C4-2B (cell line): ENCODE measurements around the gene TMEM222.

ENCODE experiments used
- ZFX ChIP-seq: fragments of 450-650 bp; IDR thresholded peaks from 2 replicates; pipeline ENCODE4 v1.6.1; 2017
- TF ChIP-seq, protein P1 (sequence below): fragments of 450-650 bp; conservative IDR thresholded peaks from 2 replicates; pipeline ENCODE4 v1.5.1; 2017; ENCODE audit warnings: mild to moderate bottlenecking

DNA sequence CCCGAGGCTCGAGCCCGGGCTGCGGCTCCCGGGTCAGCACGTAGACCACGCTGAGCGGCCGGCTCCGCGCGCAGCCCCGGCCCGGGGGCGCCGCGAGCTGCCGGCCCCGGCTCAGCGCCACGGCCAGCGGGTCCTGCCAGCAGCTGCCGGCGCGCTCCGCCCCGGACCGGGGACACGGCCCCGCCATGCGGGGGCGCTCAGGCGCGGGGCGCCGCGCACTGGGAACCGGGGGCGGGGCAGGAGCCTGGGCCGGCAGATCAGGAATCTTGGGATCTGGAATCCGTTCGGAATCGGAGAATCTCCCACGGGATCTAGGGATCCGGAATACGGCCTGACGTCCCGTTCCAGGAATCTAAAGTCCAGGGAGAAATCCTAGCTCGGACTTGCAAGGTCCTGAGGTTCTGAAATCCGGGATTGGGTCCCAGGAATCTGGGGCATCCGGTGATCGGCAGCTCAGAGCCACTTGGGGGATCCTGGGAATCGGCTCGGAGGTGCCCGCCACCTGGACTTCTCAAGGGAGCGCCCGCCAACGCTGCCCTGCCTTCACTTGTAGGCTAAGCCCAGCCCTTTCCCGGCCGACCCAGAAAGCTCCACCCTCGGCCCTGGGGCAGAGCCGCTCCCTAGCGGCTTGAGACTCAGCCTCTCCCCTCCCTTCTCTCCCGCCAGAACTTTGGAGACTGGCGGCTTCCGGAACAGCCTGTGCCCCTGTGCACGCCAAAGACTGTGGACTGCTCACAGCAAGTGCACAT is 44.6 kb downstream of the TMEM222 start, which contains the start of gene MAP3K6:
- TF ChIP-seq, protein P1, sequence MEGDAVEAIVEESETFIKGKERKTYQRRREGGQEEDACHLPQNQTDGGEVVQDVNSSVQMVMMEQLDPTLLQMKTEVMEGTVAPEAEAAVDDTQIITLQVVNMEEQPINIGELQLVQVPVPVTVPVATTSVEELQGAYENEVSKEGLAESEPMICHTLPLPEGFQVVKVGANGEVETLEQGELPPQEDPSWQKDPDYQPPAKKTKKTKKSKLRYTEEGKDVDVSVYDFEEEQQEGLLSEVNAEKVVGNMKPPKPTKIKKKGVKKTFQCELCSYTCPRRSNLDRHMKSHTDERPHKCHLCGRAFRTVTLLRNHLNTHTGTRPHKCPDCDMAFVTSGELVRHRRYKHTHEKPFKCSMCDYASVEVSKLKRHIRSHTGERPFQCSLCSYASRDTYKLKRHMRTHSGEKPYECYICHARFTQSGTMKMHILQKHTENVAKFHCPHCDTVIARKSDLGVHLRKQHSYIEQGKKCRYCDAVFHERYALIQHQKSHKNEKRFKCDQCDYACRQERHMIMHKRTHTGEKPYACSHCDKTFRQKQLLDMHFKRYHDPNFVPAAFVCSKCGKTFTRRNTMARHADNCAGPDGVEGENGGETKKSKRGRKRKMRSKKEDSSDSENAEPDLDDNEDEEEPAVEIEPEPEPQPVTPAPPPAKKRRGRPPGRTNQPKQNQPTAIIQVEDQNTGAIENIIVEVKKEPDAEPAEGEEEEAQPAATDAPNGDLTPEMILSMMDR = peak; percentile 94
- 0 out of 2 replicates have a peak, but pooled peaks have one; percentile 5 for TF ChIP-seq ZFX
